MCF 10A (cell line): ENCODE data around the gene KNG1. TPM values are rescaled to one million over a fixed set of nuclear protein-coding genes. Genes with fewer than 3 reads are reported as not detected.
A peak's percentile ranks its signal among the peaks of the same experiment; 100 is the strongest.

Experiments
- BruUV-seq: library from RNA; stranded (reverse); fragments of 400-500 nt; replicated peaks from 2 replicates; lab custom pipeline; 2021; lab: Mats Ljungman, UMichigan
- CTCF ChIA-PET: fragments of 300-600 bp; sonication (Branson Sonifier 250); formaldehyde crosslinking; extraction: SDS; loops from one replicate; lab custom pipeline; 2021; ENCODE audit warnings: antibody characterized with exemption, inconsistent platforms; lab: Yijun Ruan, JAX
- POLR2A ChIA-PET: fragments of 300-600, 350-650 bp; sonication (Branson Sonifier 250); formaldehyde crosslinking; extraction: SDS; loops from one replicate; lab custom pipeline; 2020; ENCODE audit warnings: antibody characterized with exemption, inconsistent platforms; lab: Yijun Ruan, JAX
- DNase-seq: peaks from one replicate; pipeline ENCODE4 v3.0.0-alpha.2; 2018; ENCODE audit not compliant: unreplicated experiment
- H3K27ac Mint-ChIP-seq: one replicate; pipeline ENCODE4 v1.8.0; 2022; ENCODE audit warnings: mild to moderate bottlenecking, low read depth, mixed read lengths; ENCODE audit not compliant: unreplicated experiment
- H3K27me3 Mint-ChIP-seq: one replicate; pipeline ENCODE4 v1.8.0; 2022; ENCODE audit warnings: mixed read lengths; ENCODE audit not compliant: insufficient read depth, unreplicated experiment
- H3K36me3 Mint-ChIP-seq: one replicate; pipeline ENCODE4 v1.8.0; 2022; ENCODE audit warnings: mild to moderate bottlenecking, moderate library complexity, mixed read lengths; ENCODE audit not compliant: insufficient read depth, unreplicated experiment
- H3K4me1 Mint-ChIP-seq: one replicate; pipeline ENCODE4 v1.8.0; 2022; ENCODE audit warnings: mixed read lengths; ENCODE audit not compliant: insufficient read depth, unreplicated experiment
- H3K4me3 Mint-ChIP-seq: one replicate; pipeline ENCODE4 v1.8.0; 2022; ENCODE audit warnings: mild to moderate bottlenecking, moderate library complexity, mixed read lengths; ENCODE audit not compliant: unreplicated experiment
- H3K9me3 Mint-ChIP-seq: one replicate; pipeline ENCODE4 v1.8.0; 2022; ENCODE audit warnings: mixed read lengths; ENCODE audit not compliant: unreplicated experiment
- intact Hi-C: fragments of 100-400 bp; cut with micrococcal nuclease; formaldehyde crosslinking; loops from 2 replicates; pipeline ENCODE4 v1.14.1; 2022
- total RNA-seq: library from RNA; stranded (reverse); gene quantifications from 2 replicates; pipeline ENCODE4 v1.2.3, GENCODE V29; 2022
- TF ChIP-seq, protein P1 (sequence below): fragments of 200-600 bp; IDR thresholded peaks from one replicate; pipeline ENCODE4 v1.8.0; 2022; ENCODE audit warnings: antibody characterized with exemption, mild to moderate bottlenecking; ENCODE audit not compliant: unreplicated experiment

KNG1 gene
- total RNA-seq, 1 experiment from 2014 or later = not detected

DNA sequence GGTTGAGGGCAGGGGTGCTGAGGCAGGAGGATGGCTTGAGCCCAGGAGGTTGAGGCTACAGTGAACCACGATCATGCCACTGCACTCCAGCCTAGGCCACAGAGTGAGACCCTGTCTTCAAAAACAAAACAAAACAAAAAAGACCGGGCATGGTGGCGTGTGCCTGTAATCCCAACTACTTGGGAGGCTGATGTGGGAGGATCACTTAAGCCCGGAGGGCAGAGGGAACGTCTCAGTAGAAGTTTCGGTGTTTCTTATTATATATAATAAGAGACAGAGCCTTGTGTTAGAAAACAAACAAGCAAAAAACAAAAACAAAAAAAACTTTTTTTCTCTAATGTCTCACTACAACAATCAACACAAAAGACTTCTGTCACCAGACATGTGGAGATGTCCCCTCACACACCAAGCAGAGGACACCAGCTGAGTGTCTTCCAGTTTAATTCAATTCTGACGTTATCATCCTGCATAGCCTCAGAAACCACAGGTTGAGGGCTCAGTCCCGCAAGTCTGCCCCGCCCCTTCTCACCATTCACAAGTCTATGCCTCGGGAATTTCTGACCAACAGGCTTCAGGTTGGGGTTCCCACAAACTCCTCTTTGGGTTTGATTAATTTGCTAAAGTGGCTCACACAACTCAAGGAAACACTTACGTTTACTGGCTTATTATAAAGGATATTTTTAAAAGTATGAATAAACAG lies 42.2 kb downstream of the KNG1 start:
- no peak overlapping the region for H3K4me3 Mint-ChIP-seq
- no peak overlapping the region for H3K27ac Mint-ChIP-seq
- no peaks in the 10 kb centered on the region for H3K27me3 Mint-ChIP-seq
- DNase-seq = no peak
- peaks cover 5% of the 10 kb centered on the region for H3K4me1 Mint-ChIP-seq
- intact Hi-C loops = no loop called here
- ChIA-PET CTCF (interaction anchor here (0.8 to 1.0 kb wide), 2 partner anchors 25 to 142 kb away, joined by 3 to 7 read pairs; no protein-coding TSS in a partner anchor), POLR2A (no interaction called here)
- no peaks in the 10 kb centered on the region for H3K36me3 Mint-ChIP-seq
- no TSS peak for BruUV-seq
- TF ChIP-seq, protein P1, sequence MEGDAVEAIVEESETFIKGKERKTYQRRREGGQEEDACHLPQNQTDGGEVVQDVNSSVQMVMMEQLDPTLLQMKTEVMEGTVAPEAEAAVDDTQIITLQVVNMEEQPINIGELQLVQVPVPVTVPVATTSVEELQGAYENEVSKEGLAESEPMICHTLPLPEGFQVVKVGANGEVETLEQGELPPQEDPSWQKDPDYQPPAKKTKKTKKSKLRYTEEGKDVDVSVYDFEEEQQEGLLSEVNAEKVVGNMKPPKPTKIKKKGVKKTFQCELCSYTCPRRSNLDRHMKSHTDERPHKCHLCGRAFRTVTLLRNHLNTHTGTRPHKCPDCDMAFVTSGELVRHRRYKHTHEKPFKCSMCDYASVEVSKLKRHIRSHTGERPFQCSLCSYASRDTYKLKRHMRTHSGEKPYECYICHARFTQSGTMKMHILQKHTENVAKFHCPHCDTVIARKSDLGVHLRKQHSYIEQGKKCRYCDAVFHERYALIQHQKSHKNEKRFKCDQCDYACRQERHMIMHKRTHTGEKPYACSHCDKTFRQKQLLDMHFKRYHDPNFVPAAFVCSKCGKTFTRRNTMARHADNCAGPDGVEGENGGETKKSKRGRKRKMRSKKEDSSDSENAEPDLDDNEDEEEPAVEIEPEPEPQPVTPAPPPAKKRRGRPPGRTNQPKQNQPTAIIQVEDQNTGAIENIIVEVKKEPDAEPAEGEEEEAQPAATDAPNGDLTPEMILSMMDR = no peak
- H3K9me3 Mint-ChIP-seq = no peaks in the 10 kb centered on the region

DNA sequence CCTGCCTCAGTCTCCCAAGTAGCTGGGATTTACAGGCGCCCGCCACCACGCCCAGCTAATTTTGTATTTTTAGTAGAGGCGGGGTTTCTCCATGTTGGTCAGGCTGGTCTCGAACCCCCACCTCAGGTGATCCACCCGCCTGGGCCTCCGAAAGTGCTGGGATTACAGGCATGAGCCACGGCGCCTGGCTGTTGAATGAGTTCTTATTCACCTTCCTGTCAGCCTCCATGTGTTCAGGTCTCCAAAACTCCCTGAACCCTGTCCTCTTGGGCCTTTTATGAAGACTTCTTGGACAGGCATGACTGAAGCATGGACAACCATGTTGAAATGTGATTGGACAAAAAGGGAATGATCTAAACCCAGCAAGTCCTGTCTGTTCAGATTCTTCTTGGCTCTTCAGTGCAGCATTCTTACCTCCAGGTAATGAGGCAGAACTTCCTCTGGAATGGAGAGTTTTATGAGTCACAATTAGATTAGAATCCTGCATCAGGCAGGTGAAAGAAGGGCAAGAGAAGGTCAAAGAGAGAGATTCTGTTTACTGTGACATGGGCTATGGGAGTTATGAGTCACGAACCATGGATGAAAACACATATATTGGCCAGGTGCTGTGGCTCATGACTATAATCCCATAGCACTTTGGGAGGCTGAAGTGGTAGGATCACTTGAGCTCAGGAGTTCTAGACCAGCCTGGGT lies 43.1 kb downstream of the KNG1 start:
- POLR2A ChIA-PET = interaction anchor here (0.7 to 0.8 kb wide), 2 partner anchors 11 to 27 kb away, joined by 3 read pairs; no protein-coding TSS in a partner anchor
- TF ChIP-seq, protein P1 = no peak
- peaks cover 5% of the 10 kb centered on the region for H3K4me1 Mint-ChIP-seq
- no peak overlapping the region for H3K27ac Mint-ChIP-seq
- no TSS peak for BruUV-seq
- peak; percentile 50 for DNase-seq
- no peaks in the 10 kb centered on the region for H3K9me3 Mint-ChIP-seq
- CTCF ChIA-PET = no interaction called here
- intact Hi-C loops = no loop called here
- H3K27me3 Mint-ChIP-seq = no peaks in the 10 kb centered on the region
- no peak overlapping the region for H3K4me3 Mint-ChIP-seq
- H3K36me3 Mint-ChIP-seq = no peaks in the 10 kb centered on the region

DNA sequence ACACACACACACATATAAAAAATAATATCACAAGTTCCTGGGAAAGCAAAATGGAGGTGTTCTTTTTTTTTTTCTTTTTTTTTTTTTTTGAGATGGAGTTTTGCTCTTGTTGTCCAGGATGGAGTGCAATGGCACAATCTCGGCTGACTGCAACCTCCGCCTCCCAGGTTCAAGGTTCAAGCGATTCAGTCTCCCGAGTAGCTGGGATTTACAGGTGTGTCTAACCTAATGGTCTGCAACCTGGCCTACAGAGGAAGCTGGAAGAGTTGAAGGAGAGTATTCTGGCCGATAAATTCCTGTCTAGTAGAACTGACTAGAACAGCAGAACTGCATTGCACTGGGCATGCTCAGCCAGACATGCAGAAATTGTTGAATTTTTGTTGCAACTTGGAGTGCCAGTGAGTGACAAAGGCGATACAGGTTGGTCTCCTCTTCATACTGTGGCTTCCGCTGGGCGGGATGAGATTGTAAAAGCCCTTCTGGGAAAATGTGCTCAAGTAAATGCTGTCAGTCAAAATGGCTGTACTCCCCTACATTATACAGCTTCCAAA lies 43.8 kb downstream of the KNG1 start:
- Mint-ChIP-seq H3K9me3 (no peaks in the 10 kb centered on the region), H3K27ac (no peak overlapping the region), H3K4me3 (no peak overlapping the region), H3K36me3 (no peaks in the 10 kb centered on the region), H3K4me1 (peaks cover 5% of the 10 kb centered on the region), H3K27me3 (no peaks in the 10 kb centered on the region)
- ChIA-PET POLR2A (interaction anchor here (0.7 to 0.8 kb wide), 2 partner anchors 10 to 27 kb away, joined by 3 read pairs; no protein-coding TSS in a partner anchor), CTCF (interaction anchor here (0.6 kb wide), 1 partner anchor 225 kb away, joined by 3 read pairs; no protein-coding TSS in a partner anchor)
- TF ChIP-seq, protein P1 = no peak
- DNase-seq = no peak
- BruUV-seq = no TSS peak
- intact Hi-C loops = no loop called here

DNA sequence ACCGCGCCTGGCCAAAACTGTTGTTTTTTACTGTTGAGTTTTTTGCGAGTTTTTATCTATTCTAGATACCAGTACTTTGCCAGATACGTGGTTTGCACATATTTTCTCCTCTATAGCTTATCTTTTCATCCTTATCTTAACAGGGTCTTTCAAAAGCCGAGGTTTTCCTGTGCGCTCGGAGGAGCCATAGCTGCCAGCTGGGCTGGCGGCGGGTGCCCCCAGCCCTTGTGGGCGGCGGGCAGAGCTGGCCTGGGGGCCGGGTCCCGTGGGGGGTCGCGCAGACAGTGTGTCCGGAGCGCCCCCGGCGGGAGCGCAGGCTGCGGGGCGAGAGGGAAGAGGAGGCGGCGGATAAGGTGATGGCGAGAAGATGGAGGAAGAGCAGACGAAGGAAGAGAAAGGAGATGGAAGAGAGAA lies 55.1 kb downstream of the KNG1 start:
- Mint-ChIP-seq H3K9me3 (no peaks in the 10 kb centered on the region), H3K4me3 (no peak overlapping the region), H3K27ac (no peak overlapping the region), H3K27me3 (no peaks in the 10 kb centered on the region), H3K36me3 (no peaks in the 10 kb centered on the region), H3K4me1 (no peaks in the 10 kb centered on the region)
- no TSS peak for BruUV-seq
- ChIA-PET CTCF (no interaction called here), POLR2A (interaction anchor here (0.7 to 1.4 kb wide), 4 partner anchors 10 to 31 kb away, joined by 3 to 5 read pairs (median 3); no protein-coding TSS in a partner anchor)
- TF ChIP-seq, protein P1 = no peak
- DNase-seq = no peak
- intact Hi-C loops = no loop called here
